Activated T-helper 2 cell treated with anti-CD3 and anti-CD28 coated beads, Interferon-gamma antibody, Interleukin-2, Interleukin-4, amounts not matched to agents 10 μg/mL and 5 μg/mL and 100 μg/mL, durations not matched to agents 14 hours and 24 hours and 36 hours (primary cell): Measurements from ENCODE around the gene RTCB. TPM values are rescaled to one million over a fixed set of nuclear protein-coding genes. Genes with fewer than 3 reads are reported as not detected.
"Not testable (repeated sequence)": the region's sequence is repeated elsewhere in the genome, so short reads cannot be mapped to it uniquely, and the experiment has no call there.

Experiments
- DNase-seq: peaks from one replicate; pipeline ENCODE4 v3.0.0; 2021; ENCODE audit warnings: low spot score
- H3K27ac Mint-ChIP-seq: one replicate; pipeline ENCODE4 v1.8.0; 2021; ENCODE audit warnings: mixed read lengths
- H3K27me3 Mint-ChIP-seq: one replicate; pipeline ENCODE4 v1.8.0; 2021; ENCODE audit warnings: low read depth, mixed read lengths
- H3K36me3 Mint-ChIP-seq: one replicate; pipeline ENCODE4 v1.8.0; 2021; ENCODE audit warnings: low read depth, mixed read lengths
- H3K4me1 Mint-ChIP-seq: one replicate; pipeline ENCODE4 v1.8.0; 2021; ENCODE audit warnings: low read depth, mixed read lengths
- H3K4me3 Mint-ChIP-seq: one replicate; pipeline ENCODE4 v1.8.0; 2021; ENCODE audit warnings: low read depth, mild to moderate bottlenecking, moderate library complexity, mixed read lengths
- H3K9me3 Mint-ChIP-seq: one replicate; pipeline ENCODE4 v1.8.0; 2021; ENCODE audit warnings: mixed read lengths
- intact Hi-C: fragments of 100-400 bp; cut with micrococcal nuclease; formaldehyde crosslinking; loops from one replicate; pipeline ENCODE4 v1.15.1; 2023
- total RNA-seq: library from RNA; stranded (reverse); gene quantifications from 2 replicates; pipeline ENCODE4 v1.2.3, GENCODE V29; 2022

The RTCB gene
- total RNA-seq, 1 donor from 2014 or later, result 97.5 TPM

GRCh38 chr22:32378707-32379272 is 33.3 kb downstream of the RTCB start:
- no peaks in the 10 kb centered on the region for H3K27me3 Mint-ChIP-seq
- H3K4me3 Mint-ChIP-seq, result no peak overlapping the region
- H3K9me3 Mint-ChIP-seq, result no peaks in the 10 kb centered on the region
- no peak for DNase-seq
- no peaks in the 10 kb centered on the region for H3K4me1 Mint-ChIP-seq
- H3K36me3 Mint-ChIP-seq, result no peaks in the 10 kb centered on the region
- H3K27ac Mint-ChIP-seq, result no peak overlapping the region
- intact Hi-C loops, result no loop called here

- Mint-ChIP-seq H3K4me1 (no peaks in the 10 kb centered on the region), H3K27me3 (peaks cover 4% of the 10 kb centered on the region), H3K4me3 (no peak overlapping the region), H3K9me3 (no peaks in the 10 kb centered on the region), H3K36me3 (no peaks in the 10 kb centered on the region), H3K27ac (no peak overlapping the region)
- intact Hi-C loops, result no loop called here
- no peak for DNase-seq
Observed at GRCh38 chr22:32376681-32377080, 35.4 kb downstream of the RTCB start.

GRCh38 chr22:32375678-32376450 is 36.2 kb downstream of the RTCB start:
- intact Hi-C loops, result no loop called here

GRCh38 chr22:32364210-32364609 is 47.8 kb downstream of the RTCB start:
- DNase-seq, result no peak
- H3K27me3 Mint-ChIP-seq, result no peaks in the 10 kb centered on the region
- intact Hi-C loops, result no loop called here
- H3K27ac Mint-ChIP-seq, result no peak overlapping the region
- H3K36me3 Mint-ChIP-seq, result no peaks in the 10 kb centered on the region
- no peaks in the 10 kb centered on the region for H3K9me3 Mint-ChIP-seq
- H3K4me1 Mint-ChIP-seq, result no peaks in the 10 kb centered on the region
- no peak overlapping the region for H3K4me3 Mint-ChIP-seq

More at GRCh38 chr22:32375678-32376450, 36.2 kb downstream of the RTCB start:
- Mint-ChIP-seq H3K27me3 (peaks cover 4% of the 10 kb centered on the region), H3K9me3 (no peaks in the 10 kb centered on the region), H3K36me3 (no peaks in the 10 kb centered on the region), H3K4me3 (no peak overlapping the region), H3K4me1 (no peaks in the 10 kb centered on the region), H3K27ac (no peak overlapping the region)
- DNase-seq, result no peak

GRCh38 chr22:32361257-32361656 is 50.8 kb downstream of the RTCB start:
- DNase-seq, result no peak
- Mint-ChIP-seq H3K36me3 (no peaks in the 10 kb centered on the region), H3K27ac (no peak overlapping the region), H3K4me3 (no peak overlapping the region), H3K27me3 (no peaks in the 10 kb centered on the region), H3K9me3 (no peaks in the 10 kb centered on the region), H3K4me1 (no peaks in the 10 kb centered on the region)
- intact Hi-C loops, result no loop called here

GRCh38 chr22:32360096-32360495 is 52.0 kb downstream of the RTCB start:
- H3K27me3 Mint-ChIP-seq, H3K9me3 Mint-ChIP-seq, DNase-seq, H3K27ac Mint-ChIP-seq, H3K4me3 Mint-ChIP-seq, H3K36me3 Mint-ChIP-seq, H3K4me1 Mint-ChIP-seq, intact Hi-C loops: not testable (repeated sequence)

- DNase-seq, intact Hi-C loops, H3K36me3 Mint-ChIP-seq, H3K27ac Mint-ChIP-seq, H3K4me1 Mint-ChIP-seq, H3K27me3 Mint-ChIP-seq, H3K9me3 Mint-ChIP-seq, H3K4me3 Mint-ChIP-seq: not testable (repeated sequence)
Observed at GRCh38 chr22:32357567-32357966, 54.5 kb downstream of the RTCB start, which contains the start of gene RFPL3. Gene RFPL3, plus strand, starts transcription at chr22:32357867. Its CDS starts 205 bp downstream, at chr22:32358072.

- Mint-ChIP-seq H3K4me3 (no peak overlapping the region), H3K4me1 (peaks cover 2% of the 10 kb centered on the region), H3K36me3 (no peaks in the 10 kb centered on the region), H3K27me3 (peaks cover 3% of the 10 kb centered on the region), H3K27ac (no peak overlapping the region), H3K9me3 (no peaks in the 10 kb centered on the region)
- intact Hi-C loops, result no loop called here
- DNase-seq, result no peak
Observed at GRCh38 chr22:32355760-32356159, 56.3 kb downstream of the RTCB start.

GRCh38 chr22:32354360-32355351 is 57.4 kb downstream of the RTCB start:
- H3K27ac Mint-ChIP-seq, result no peak overlapping the region
- H3K9me3 Mint-ChIP-seq, result no peaks in the 10 kb centered on the region
- no peak for DNase-seq
- peaks cover 3% of the 10 kb centered on the region for H3K27me3 Mint-ChIP-seq
- H3K4me3 Mint-ChIP-seq, result no peak overlapping the region
- no peaks in the 10 kb centered on the region for H3K36me3 Mint-ChIP-seq
- peaks cover 2% of the 10 kb centered on the region for H3K4me1 Mint-ChIP-seq
- intact Hi-C loops, result no loop called here

GRCh38 chr22:32353840-32354239 is 58.2 kb downstream of the RTCB start:
- intact Hi-C loops, result no loop called here
- no peak for DNase-seq
- Mint-ChIP-seq H3K27ac (no peak overlapping the region), H3K36me3 (no peaks in the 10 kb centered on the region), H3K9me3 (no peaks in the 10 kb centered on the region), H3K27me3 (peaks cover 3% of the 10 kb centered on the region), H3K4me3 (no peak overlapping the region), H3K4me1 (peaks cover 2% of the 10 kb centered on the region)

GRCh38 chr22:32353292-32353691 is 58.8 kb downstream of the RTCB start:
- Mint-ChIP-seq H3K27ac (no peak overlapping the region), H3K9me3 (no peaks in the 10 kb centered on the region), H3K27me3 (peaks cover 3% of the 10 kb centered on the region), H3K4me3 (no peak overlapping the region), H3K4me1 (peaks cover 2% of the 10 kb centered on the region), H3K36me3 (no peaks in the 10 kb centered on the region)
- DNase-seq, result no peak
- intact Hi-C loops, result no loop called here

GRCh38 chr22:32352681-32353080 is 59.4 kb downstream of the RTCB start:
- intact Hi-C loops, result no loop called here
- Mint-ChIP-seq H3K4me3 (no peak overlapping the region), H3K4me1 (peaks cover 2% of the 10 kb centered on the region), H3K27me3 (peaks cover 3% of the 10 kb centered on the region), H3K9me3 (no peaks in the 10 kb centered on the region), H3K27ac (no peak overlapping the region), H3K36me3 (no peaks in the 10 kb centered on the region)
- DNase-seq, result no peak
